ENCODE measurements around the gene GPR135. TPM values are rescaled to one million over a fixed set of nuclear protein-coding genes. Genes with fewer than 3 reads are reported as not detected.
"Not testable (repeated sequence)": the region's sequence is repeated elsewhere in the genome, so short reads cannot be mapped to it uniquely, and the experiment has no call there.

GPR135 gene
- polyA plus RNA-seq, 2 of the 4 experiments (the other 2 are of a cell fraction), result 1.5 to 3.6 TPM

GRCh38 chr14:59451849-59452248 is 13.3 kb downstream of the GPR135 start:
- FAIRE-seq (no peak), ATAC-seq (no peak), DNase-seq (ENCODE audit: low read depth in 1 of 2, low spot score in 1 of 2) (no peak)
- TF ChIP-seq, protein P1, sequence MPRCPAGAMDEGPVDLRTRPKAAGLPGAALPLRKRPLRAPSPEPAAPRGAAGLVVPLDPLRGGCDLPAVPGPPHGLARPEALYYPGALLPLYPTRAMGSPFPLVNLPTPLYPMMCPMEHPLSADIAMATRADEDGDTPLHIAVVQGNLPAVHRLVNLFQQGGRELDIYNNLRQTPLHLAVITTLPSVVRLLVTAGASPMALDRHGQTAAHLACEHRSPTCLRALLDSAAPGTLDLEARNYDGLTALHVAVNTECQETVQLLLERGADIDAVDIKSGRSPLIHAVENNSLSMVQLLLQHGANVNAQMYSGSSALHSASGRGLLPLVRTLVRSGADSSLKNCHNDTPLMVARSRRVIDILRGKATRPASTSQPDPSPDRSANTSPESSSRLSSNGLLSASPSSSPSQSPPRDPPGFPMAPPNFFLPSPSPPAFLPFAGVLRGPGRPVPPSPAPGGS (IDR thresholded peaks at IDR 0.05), result no peak
- no peak for TF ChIP-seq CEBPB (IDR thresholded peaks at IDR 0.05)
- no peak for TF ChIP-seq HDAC2 (IDR thresholded peaks at IDR 0.05)
- TF ChIP-seq HOXB13 (CRISPR knock-in tag; IDR thresholded peaks at IDR 0.05; ENCODE audit: low read depth), result no peak
- TF ChIP-seq USF2 (IDR thresholded peaks at IDR 0.05), result no peak
- TF ChIP-seq EP300 (IDR thresholded peaks at IDR 0.05), result no peak
- CTCF ChIA-PET, result interaction anchor here (0.9 to 1.8 kb wide), 6 partner anchors 9 to 714 kb away, joined by 3 to 5 read pairs (median 3); partner anchors contain the start of genes CCDC175 and DHRS7
- POLR2A ChIA-PET, result interaction anchor here (0.9 kb wide), 1 partner anchor 31 kb away, joined by 3 read pairs; no protein-coding TSS in a partner anchor
- Histone ChIP-seq H3K27ac (no peak overlapping the region), H3K4me2 (no peak overlapping the region), H3K4me3 (no peak overlapping the region), H3K9me3 (no peaks in the 10 kb centered on the region), H3K4me1 (peaks cover 18% of the 10 kb centered on the region; the same call in 1 of the 3 replicates)
- WGBS (ENCODE audit: missing lambda C conversion rate), result 92% methylated on average over 1 of the region's 1 CpG

DNA sequence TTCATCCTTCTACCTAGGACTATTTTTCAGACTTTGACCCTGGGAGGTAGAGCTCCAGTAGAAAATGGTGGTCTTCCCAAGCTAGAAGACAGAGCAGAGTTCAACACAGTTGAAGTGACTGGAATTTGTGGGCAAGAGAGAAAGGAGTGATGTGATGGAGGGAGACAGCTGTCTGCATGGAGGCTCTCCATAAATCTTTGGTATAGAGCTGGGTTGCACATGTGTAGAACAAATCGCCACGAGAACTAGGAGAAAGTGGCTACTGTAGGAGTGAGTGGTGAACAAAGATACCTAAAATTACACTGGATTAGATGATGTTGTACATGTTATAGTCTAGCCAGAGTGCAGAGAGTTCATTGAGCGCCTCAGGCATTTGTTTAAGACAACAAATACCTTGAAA is 14.5 kb downstream of the GPR135 start:
- 85% methylated on average over 3 of the region's 3 CpGs for WGBS (ENCODE audit: missing lambda C conversion rate)
- no peak for DNase-seq (ENCODE audit: low read depth in 1 of 2, low spot score in 1 of 2)
- ATAC-seq, result no peak
- ChIA-PET CTCF (interaction anchor here (1.5 to 1.8 kb wide), 3 partner anchors 126 to 326 kb away, joined by 3 to 5 read pairs (median 4); partner anchors contain the start of gene CCDC175), POLR2A (no interaction called here)
- no peak overlapping the region for H3K27ac ChIP-seq
- H3K4me2 ChIP-seq, result no peak overlapping the region
- H3K9me3 ChIP-seq, result no peaks in the 10 kb centered on the region
- no peak for TF ChIP-seq RAD21 (conservative IDR thresholded peaks at IDR 0.05 in 1 of 2, IDR thresholded peaks at IDR 0.05 in 1 of 2)
- no peak for TF ChIP-seq POLR2AphosphoS2 (conservative IDR thresholded peaks at IDR 0.05; ENCODE audit: low read length)
- TF ChIP-seq HOXA7 (CRISPR knock-in tag; IDR thresholded peaks at IDR 0.05), result no peak
- no peak for TF ChIP-seq CTCF (IDR thresholded peaks at IDR 0.05)
- TF ChIP-seq SMC3 (IDR thresholded peaks at IDR 0.05), result no peak
- TF ChIP-seq HOXB5 (CRISPR knock-in tag; IDR thresholded peaks at IDR 0.05), result no peak
- no peak for TF ChIP-seq MAZ (IDR thresholded peaks at IDR 0.05; ENCODE audit: borderline replicate concordance, low read depth, low read length)
- TF ChIP-seq ESRRA (IDR thresholded peaks at IDR 0.05; ENCODE audit: borderline replicate concordance, low read length), result no peak
- TF ChIP-seq CBX2 (IDR thresholded peaks at IDR 0.05; ENCODE audit: borderline replicate concordance, low read depth), result no peak
- no peak overlapping the region for H3K4me3 ChIP-seq
- no peak for FAIRE-seq
- peaks cover 18% of the 10 kb centered on the region; the same call in 1 of the 3 replicates for H3K4me1 ChIP-seq

GRCh38 chr14:59448673-59449072 is 16.5 kb downstream of the GPR135 start:
- H3K4me1 ChIP-seq; H3K9me3 ChIP-seq; DNase-seq (ENCODE audit: low read depth in 1 of 2, low spot score in 1 of 2); CTCF ChIA-PET; FAIRE-seq; H3K4me3 ChIP-seq; POLR2A ChIA-PET; ATAC-seq; H3K4me2 ChIP-seq; H3K27ac ChIP-seq: not testable (repeated sequence)
- 71% methylated on average over 2 of the region's 2 CpGs for WGBS (ENCODE audit: missing lambda C conversion rate)

All from A549 (cell line).